BE2C (cell line): ENCODE measurements around the gene C12orf60.

Source experiments
- DNase-seq: peaks from one replicate; pipeline ENCODE4 v3.0.0-alpha.2; 2020
- H3K27me3 ChIP-seq: fragments of 250-450 bp; sonication (Bioruptor Pico); 2 replicates; pipeline ENCODE4 v1.5.1; 2020; ENCODE audit warnings: mild to moderate bottlenecking
- H3K36me3 ChIP-seq: fragments of 250-450 bp; sonication (Bioruptor Pico); 2 replicates; pipeline ENCODE4 v1.5.1; 2020; ENCODE audit warnings: mild to moderate bottlenecking
- H3K4me1 ChIP-seq: fragments of 250-450 bp; sonication (Bioruptor Pico); 2 replicates; pipeline ENCODE4 v1.5.1; 2020
- H3K4me3 ChIP-seq: 2 replicates; pipeline ENCODE4 v1.5.1; 2011; ENCODE audit warnings: low read depth, low read length
- H3K9me3 ChIP-seq: fragments of 250-450 bp; sonication (Bioruptor Pico); 2 replicates; pipeline ENCODE4 v1.5.1; 2020
- CTCF ChIP-seq: IDR thresholded peaks from 2 replicates; pipeline ENCODE4 v1.5.1; 2012; ENCODE audit warnings: mild to moderate bottlenecking, low read depth, low read length

Gene C12orf60

DNA sequence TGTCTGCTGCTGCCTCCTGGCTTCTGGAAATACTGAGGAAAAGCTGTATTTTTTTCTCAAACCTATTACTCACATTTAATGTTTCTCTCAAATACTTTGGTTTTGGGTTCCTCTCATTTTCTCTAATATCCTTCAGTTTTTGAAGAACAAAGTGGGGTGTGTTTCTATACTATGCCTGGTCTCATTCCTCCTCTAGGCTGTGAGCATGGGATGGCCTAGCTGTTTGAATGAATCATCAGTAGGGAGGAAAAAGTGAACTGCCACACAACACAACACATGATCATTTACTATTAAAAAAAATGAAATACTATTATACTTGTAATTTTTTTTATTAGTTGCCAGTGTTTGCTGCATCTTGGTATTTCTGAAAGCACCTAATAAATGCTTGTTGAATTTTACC, 21.8 kb downstream of the C12orf60 start:
- Histone ChIP-seq H3K4me3 (no peak overlapping the region), H3K9me3 (no peaks in the 10 kb centered on the region), H3K4me1 (no peaks in the 10 kb centered on the region; the same call in 1 of the 2 replicates), H3K36me3 (no peaks in the 10 kb centered on the region), H3K27me3 (no peaks in the 10 kb centered on the region)
- no peak for DNase-seq
- no peak for TF ChIP-seq CTCF

GRCh38 chr12:14826491-14826890, 23.0 kb downstream of the C12orf60 start:
- Histone ChIP-seq H3K4me3 (no peak overlapping the region), H3K27me3 (no peaks in the 10 kb centered on the region), H3K4me1 (no peaks in the 10 kb centered on the region; the same call in 1 of the 2 replicates), H3K9me3 (no peaks in the 10 kb centered on the region), H3K36me3 (no peaks in the 10 kb centered on the region)
- TF ChIP-seq CTCF: no peak
- no peak for DNase-seq

DNA sequence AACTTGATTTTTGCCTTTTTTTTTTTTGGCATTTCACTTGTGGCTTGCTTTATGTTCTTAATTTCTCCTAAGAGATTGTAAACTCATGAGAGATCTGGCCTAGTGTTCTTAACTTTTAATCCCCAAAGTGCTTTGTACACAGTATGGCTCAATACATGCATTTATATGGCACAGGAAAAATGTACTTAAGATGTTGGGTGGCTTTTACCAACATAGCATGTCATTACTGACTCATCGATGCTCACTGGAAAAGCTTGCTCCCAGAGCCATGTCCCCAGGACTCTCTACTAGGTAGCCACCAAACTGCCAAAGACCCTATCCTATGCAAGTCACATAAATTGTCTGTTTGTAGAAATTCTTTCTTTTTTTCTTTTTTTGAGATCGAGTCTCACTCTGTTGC, 23.6 kb downstream of the C12orf60 start:
- DNase-seq: no peak
- no peaks in the 10 kb centered on the region for H3K36me3 ChIP-seq
- no peak overlapping the region for H3K4me3 ChIP-seq
- H3K9me3 ChIP-seq: no peaks in the 10 kb centered on the region
- no peaks in the 10 kb centered on the region; the same call in 1 of the 2 replicates for H3K4me1 ChIP-seq
- no peak for TF ChIP-seq CTCF
- H3K27me3 ChIP-seq: no peaks in the 10 kb centered on the region

GRCh38 chr12:14828892-14829291, 25.4 kb downstream of the C12orf60 start:
- no peaks in the 10 kb centered on the region for H3K27me3 ChIP-seq
- H3K9me3 ChIP-seq: no peaks in the 10 kb centered on the region
- TF ChIP-seq CTCF: no peak
- H3K4me1 ChIP-seq: peaks cover 9% of the 10 kb centered on the region
- H3K4me3 ChIP-seq: no peak overlapping the region
- DNase-seq: peak; percentile 26
- no peaks in the 10 kb centered on the region for H3K36me3 ChIP-seq

DNA sequence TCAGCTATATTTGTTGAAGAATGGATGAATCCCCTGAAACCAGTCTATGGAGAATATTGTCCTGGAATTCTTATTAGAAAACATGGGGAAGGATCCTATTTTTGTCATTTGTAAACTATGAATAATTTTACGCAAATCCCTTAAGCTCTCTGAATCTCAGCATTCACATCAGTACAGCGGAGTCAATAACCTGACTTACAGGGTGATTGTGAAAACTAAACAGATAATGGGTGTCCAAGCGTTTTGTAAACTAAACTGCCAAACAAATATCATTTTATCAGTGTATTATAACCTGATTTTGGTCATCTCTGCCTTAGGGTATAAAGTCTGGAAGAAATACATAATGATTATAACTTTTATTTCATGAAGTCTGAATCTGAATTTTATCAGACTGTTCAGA, 29.9 kb downstream of the C12orf60 start:
- Histone ChIP-seq H3K36me3 (no peaks in the 10 kb centered on the region), H3K9me3 (no peaks in the 10 kb centered on the region), H3K4me3 (no peak overlapping the region), H3K4me1 (peaks cover 28% of the 10 kb centered on the region), H3K27me3 (no peaks in the 10 kb centered on the region)
- no peak for TF ChIP-seq CTCF
- DNase-seq: no peak

DNA sequence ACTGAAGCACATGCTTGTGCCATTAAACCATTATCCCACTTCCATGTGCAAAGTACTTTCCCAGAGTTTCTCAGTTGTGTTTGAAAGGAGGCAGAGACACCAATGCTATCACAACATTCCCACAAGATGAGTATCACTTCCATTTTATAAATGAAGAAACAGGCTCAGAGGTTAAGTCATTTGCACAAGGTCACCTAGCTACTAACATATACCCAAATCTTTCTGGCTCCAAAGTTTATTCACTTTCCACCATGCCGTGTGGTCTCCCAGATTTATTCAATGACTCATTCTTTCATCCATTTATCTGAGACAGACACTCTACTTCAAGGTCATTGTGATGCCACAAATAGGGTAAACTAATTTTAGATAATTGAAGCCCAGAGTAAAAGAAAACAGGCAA, 30.5 kb downstream of the C12orf60 start:
- Histone ChIP-seq H3K4me1 (peaks cover 28% of the 10 kb centered on the region), H3K27me3 (no peaks in the 10 kb centered on the region), H3K36me3 (no peaks in the 10 kb centered on the region), H3K4me3 (no peak overlapping the region), H3K9me3 (no peaks in the 10 kb centered on the region)
- no peak for DNase-seq
- no peak for TF ChIP-seq CTCF
